Islet precursor cell (in vitro differentiated cells): ENCODE results near the gene CNKSR3.
"Not testable (repeated sequence)": the region's sequence is repeated elsewhere in the genome, so short reads cannot be mapped to it uniquely, and the experiment has no call there.

Source experiments
- DNase-seq: peaks from one replicate; pipeline ENCODE4 v3.0.0-alpha.2; 2018

The CNKSR3 gene

GRCh38 chr6:154510144-154510905 is at the start of gene CNKSR3:
TSS of gene CNKSR3 (minus strand) at chr6:154510685. CDS start at chr6:154510114, 571 bp downstream.
- peak; percentile 97 for DNase-seq

GRCh38 chr6:154558984-154559383 is 48.5 kb upstream of the CNKSR3 start:
- no peak for DNase-seq

- no peak for DNase-seq
Observed at GRCh38 chr6:154558513-154558912, 48.0 kb upstream of the CNKSR3 start.

GRCh38 chr6:154555073-154555677 is 44.7 kb upstream of the CNKSR3 start:
- DNase-seq: peak; percentile 65

GRCh38 chr6:154554491-154554890 is 44.0 kb upstream of the CNKSR3 start:
- no peak for DNase-seq

- no peak for DNase-seq
Observed at GRCh38 chr6:154550779-154551178, 40.3 kb upstream of the CNKSR3 start.

GRCh38 chr6:154549179-154549578 is 38.7 kb upstream of the CNKSR3 start:
- no peak for DNase-seq

- no peak for DNase-seq
Observed at GRCh38 chr6:154548130-154548830, 37.8 kb upstream of the CNKSR3 start.

- DNase-seq: no peak
Observed at GRCh38 chr6:154543628-154544027, 33.1 kb upstream of the CNKSR3 start.

- DNase-seq: no peak
Observed at GRCh38 chr6:154542747-154543146, 32.3 kb upstream of the CNKSR3 start.

GRCh38 chr6:154541837-154542236 is 31.4 kb upstream of the CNKSR3 start:
- not testable (repeated sequence) for DNase-seq

- no peak for DNase-seq
Observed at GRCh38 chr6:154539593-154540269, 29.2 kb upstream of the CNKSR3 start.

- DNase-seq: no peak
Observed at GRCh38 chr6:154538640-154539191, 28.2 kb upstream of the CNKSR3 start.

- DNase-seq: peak; percentile 75
Observed at GRCh38 chr6:154537511-154538325, 27.2 kb upstream of the CNKSR3 start.

GRCh38 chr6:154536999-154537398 is 26.5 kb upstream of the CNKSR3 start:
- DNase-seq: no peak

- no peak for DNase-seq
Observed at GRCh38 chr6:154536255-154536654, 25.8 kb upstream of the CNKSR3 start.

- DNase-seq: no peak
Observed at GRCh38 chr6:154535851-154536250, 25.4 kb upstream of the CNKSR3 start.

GRCh38 chr6:154535147-154535546 is 24.7 kb upstream of the CNKSR3 start:
- no peak for DNase-seq

GRCh38 chr6:154534531-154534930 is 24.0 kb upstream of the CNKSR3 start:
- no peak for DNase-seq

GRCh38 chr6:154532426-154532825 is 21.9 kb upstream of the CNKSR3 start:
- DNase-seq: no peak

- no peak for DNase-seq
Observed at GRCh38 chr6:154529957-154530356, 19.5 kb upstream of the CNKSR3 start.

GRCh38 chr6:154528310-154528915 is 17.9 kb upstream of the CNKSR3 start:
- no peak for DNase-seq
